ENCODE results near the gene TMEM91. TPM values are rescaled to one million over a fixed set of nuclear protein-coding genes. Genes with fewer than 3 reads are reported as not detected.
A peak's percentile ranks its signal among the peaks of the same experiment; 100 is the strongest.
"Not testable (repeated sequence)": the region's sequence is repeated elsewhere in the genome, so short reads cannot be mapped to it uniquely, and the experiment has no call there.

Gene TMEM91
- total RNA-seq, 2 donors from 2014 or later: 6.9 to 35.0 TPM

DNA sequence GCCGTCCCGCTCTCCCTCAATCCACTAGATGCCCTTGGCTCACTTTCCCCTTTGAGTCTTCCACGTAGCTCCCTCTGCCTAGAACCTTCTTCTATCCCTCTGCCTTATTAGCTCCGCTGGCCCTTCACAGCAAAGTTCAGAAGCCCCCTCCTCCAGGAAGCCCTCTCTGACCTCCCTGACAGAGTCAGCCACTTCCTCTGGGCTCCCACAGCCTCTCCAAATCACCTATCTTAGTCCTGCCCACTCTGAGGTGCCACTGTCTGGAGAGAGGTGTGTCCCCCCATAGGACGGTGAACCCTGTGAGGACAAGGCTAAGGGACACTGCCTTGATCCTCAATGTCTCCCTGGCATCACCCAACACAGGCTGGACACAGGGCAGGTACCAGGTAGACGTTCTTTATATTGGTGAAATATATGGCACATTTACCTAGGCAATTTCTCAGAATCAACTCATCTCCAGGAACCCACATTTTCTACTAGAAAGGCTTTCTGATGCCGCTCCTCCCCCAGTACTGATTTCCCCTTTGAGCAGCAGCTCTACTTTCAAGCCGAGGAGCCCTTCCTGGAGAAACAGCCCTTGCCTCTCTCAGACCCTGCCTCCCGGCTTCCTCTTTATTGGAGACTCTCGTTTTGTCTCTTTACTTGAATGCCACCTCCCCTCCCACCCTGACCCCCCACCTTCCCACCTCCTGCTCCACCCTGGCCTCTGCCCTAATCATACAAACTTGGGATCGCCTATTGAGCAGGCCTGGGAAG lies 19.2 kb upstream of the TMEM91 start:
- Mint-ChIP-seq H3K4me3 (peak overlapping the region; percentile 86), H3K27me3 (no peaks in the 10 kb centered on the region), H3K4me1 (peaks cover 50% of the 10 kb centered on the region), H3K36me3 (ENCODE audit: low read depth) (peaks cover 2% of the 10 kb centered on the region), H3K27ac (peak overlapping the region; percentile 95)
- no peaks in the 10 kb centered on the region for H3K9me3 ChIP-seq (ENCODE audit: control insufficient read depth, low read length, poor library complexity, severe bottlenecking)
- no peak for ATAC-seq
- DNase-seq: no peak

DNA sequence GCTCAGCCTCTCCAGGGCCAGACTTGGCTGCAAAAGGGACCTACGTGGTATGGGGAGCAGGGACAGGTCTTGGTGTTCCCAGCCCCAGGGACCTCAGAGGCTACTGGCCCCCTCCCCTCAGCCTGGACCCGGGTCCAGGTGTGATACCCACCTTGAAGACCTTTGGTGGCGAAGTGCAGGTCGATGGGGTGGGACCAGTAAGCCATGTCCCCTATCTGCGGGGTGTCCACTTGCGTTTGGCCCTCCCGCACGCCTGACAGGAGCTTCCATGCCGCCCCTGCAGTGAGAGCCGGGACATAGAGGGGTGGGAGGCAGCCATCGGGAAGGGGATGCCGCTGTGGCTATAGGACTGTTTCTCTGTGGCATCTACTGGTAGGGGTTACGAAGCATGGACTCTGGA lies 18.6 kb upstream of the TMEM91 start:
- Mint-ChIP-seq H3K27me3 (no peaks in the 10 kb centered on the region), H3K4me1 (peaks cover 53% of the 10 kb centered on the region), H3K36me3 (ENCODE audit: low read depth) (no peaks in the 10 kb centered on the region), H3K4me3 (peak overlapping the region; percentile 86), H3K27ac (peak overlapping the region; percentile 95)
- no peaks in the 10 kb centered on the region for H3K9me3 ChIP-seq (ENCODE audit: control insufficient read depth, low read length, poor library complexity, severe bottlenecking)
- ATAC-seq (no peak), DNase-seq (no peak)

DNA sequence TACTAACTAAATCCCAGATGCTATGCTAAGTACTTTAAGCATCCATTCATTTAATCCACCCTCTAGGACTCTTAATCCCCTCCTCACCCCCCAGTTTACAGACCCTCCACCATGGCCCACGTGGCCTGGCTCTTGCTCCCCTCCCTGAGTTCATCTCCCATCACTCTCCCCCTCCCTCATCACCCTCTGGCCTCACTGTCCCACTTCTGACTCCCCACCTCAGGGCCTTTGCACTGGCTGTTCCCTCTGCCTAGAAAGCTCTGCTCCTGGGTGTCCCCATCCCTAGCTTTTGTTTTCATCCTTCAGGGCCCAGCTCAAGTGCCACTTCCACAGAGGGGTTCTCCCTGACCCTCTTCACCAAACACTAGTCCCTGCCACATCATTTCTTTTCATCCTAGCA lies 16.6 kb upstream of the TMEM91 start:
- Mint-ChIP-seq H3K27ac (peak overlapping the region; percentile 95), H3K36me3 (ENCODE audit: low read depth) (no peaks in the 10 kb centered on the region), H3K4me3 (peak overlapping the region; percentile 81), H3K27me3 (no peaks in the 10 kb centered on the region), H3K4me1 (peaks cover 55% of the 10 kb centered on the region)
- H3K9me3 ChIP-seq (ENCODE audit: control insufficient read depth, low read length, poor library complexity, severe bottlenecking): no peaks in the 10 kb centered on the region
- no peak for ATAC-seq
- no peak for DNase-seq

DNA sequence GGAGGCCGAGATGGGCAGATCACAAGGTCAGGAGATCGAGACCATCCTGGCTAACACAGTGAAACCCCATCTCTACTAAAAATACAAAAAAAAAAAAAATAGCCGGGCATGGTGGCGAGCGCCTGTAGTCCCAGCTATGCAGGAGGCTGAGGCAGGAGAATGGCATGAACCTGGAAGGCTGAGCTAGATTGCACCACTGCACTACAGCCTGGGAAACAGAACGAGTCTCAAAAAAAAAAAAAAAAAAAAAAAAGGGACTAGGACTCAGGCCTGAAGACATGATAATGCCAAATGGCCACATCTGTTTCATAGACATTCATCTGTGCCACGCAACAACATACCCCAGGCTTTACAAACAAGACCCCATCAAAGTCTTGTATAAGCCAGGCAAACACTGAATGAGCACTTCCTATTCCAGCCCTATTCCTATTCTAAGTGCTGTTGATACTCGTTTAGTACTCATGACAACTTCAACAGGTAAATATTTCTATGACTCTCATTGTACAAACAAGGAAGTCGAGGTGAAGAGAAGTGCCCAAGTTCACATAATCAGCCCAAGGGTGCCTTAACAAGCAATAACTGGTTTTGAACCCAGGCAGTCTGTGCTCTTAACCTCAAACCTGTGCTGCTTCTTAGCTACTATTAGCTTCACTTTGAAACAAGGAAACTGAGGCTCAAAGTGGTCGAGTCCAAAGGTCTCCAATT lies 14.0 kb upstream of the TMEM91 start:
- H3K27ac Mint-ChIP-seq: peak overlapping the region; percentile 96
- H3K27me3 Mint-ChIP-seq: no peaks in the 10 kb centered on the region
- H3K9me3 ChIP-seq (ENCODE audit: control insufficient read depth, low read length, poor library complexity, severe bottlenecking): no peaks in the 10 kb centered on the region
- H3K4me1 Mint-ChIP-seq: peaks cover 35% of the 10 kb centered on the region
- peak overlapping the region; percentile 89 for H3K4me3 Mint-ChIP-seq
- peaks cover 2% of the 10 kb centered on the region for H3K36me3 Mint-ChIP-seq (ENCODE audit: low read depth)
- DNase-seq: no peak
- no peak for ATAC-seq

DNA sequence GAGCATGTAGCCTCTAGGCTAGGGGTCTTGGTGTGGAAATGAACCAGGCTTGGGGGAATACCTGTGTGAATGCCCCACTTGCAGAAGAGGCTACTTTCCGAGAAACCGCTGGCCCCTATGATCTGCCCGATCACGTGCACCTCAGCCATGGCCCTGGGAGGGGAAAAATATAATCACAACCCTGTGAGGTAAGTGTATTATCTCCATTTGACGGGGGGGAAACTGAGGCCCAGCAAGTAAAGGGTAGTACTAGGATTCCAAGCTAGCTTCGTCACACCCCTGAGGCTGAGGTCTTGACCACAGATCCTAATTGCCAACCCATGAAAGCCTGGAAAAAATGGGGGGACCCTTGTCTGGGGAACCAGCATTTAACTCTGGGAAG lies 13.0 kb upstream of the TMEM91 start:
- peaks cover 2% of the 10 kb centered on the region for H3K36me3 Mint-ChIP-seq (ENCODE audit: low read depth)
- H3K4me1 Mint-ChIP-seq: peaks cover 27% of the 10 kb centered on the region
- ATAC-seq (no peak), DNase-seq (no peak)
- H3K27ac Mint-ChIP-seq: peak overlapping the region; percentile 96
- H3K9me3 ChIP-seq (ENCODE audit: control insufficient read depth, low read length, poor library complexity, severe bottlenecking): no peaks in the 10 kb centered on the region
- H3K27me3 Mint-ChIP-seq: no peaks in the 10 kb centered on the region
- peak overlapping the region; percentile 89 for H3K4me3 Mint-ChIP-seq

DNA sequence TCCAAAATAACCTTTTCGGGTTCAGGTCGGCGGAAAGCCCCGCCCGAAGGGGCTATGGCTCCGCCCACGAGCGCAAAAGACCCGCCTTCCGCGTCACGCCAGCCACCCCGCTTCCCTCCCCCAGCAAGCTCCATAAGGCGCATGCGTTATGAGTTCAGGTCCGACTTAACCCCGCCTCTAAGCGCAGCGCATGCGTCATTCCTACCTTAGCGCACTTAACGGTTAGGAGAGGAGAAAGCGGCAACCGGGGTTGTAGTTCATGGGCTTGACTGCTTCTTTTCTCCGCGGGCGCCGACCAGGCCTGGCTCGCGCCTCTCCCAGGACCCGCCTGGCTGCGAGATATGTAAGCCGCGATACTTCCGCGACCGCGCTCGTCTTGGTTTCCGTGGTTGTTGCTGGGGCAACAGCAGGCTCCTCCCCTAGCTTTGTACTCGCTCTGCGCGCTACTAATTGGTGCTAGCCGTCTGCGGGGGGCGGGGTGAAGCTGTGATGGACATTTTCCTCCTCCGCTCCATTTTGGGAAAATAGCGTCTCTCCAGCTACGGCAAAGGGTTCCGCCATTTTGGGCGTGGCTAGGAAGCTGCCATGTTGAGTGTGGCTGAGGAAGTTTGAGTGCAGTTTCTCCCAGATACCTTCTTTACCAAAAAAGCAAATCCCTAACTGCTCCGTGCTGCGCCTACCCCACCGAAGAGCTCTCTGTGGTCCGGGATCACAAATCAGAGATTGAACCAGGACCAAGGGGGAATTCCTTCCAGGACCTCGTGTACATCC lies 12.4 kb upstream of the TMEM91 start, which contains the start of gene B9D2:
Gene B9D2 (minus strand): TSS at position 397 of the 771 bp plus-strand sequence. CDS start 630 bp downstream, outside the sequence.
- H3K27ac Mint-ChIP-seq: peak within 1 kb of the TSS; percentile 96
- DNase-seq: peak; percentile 92 to 96 (median 93)
- peaks cover 2% of the 10 kb centered on the region for H3K36me3 Mint-ChIP-seq (ENCODE audit: low read depth)
- H3K4me3 Mint-ChIP-seq: peak within 1 kb of the TSS; percentile 89
- H3K4me1 Mint-ChIP-seq: peaks cover 25% of the 10 kb centered on the region
- no peaks in the 10 kb centered on the region for H3K9me3 ChIP-seq (ENCODE audit: control insufficient read depth, low read length, poor library complexity, severe bottlenecking)
- H3K27me3 Mint-ChIP-seq: no peaks in the 10 kb centered on the region
- ATAC-seq: peak; percentile 94

DNA sequence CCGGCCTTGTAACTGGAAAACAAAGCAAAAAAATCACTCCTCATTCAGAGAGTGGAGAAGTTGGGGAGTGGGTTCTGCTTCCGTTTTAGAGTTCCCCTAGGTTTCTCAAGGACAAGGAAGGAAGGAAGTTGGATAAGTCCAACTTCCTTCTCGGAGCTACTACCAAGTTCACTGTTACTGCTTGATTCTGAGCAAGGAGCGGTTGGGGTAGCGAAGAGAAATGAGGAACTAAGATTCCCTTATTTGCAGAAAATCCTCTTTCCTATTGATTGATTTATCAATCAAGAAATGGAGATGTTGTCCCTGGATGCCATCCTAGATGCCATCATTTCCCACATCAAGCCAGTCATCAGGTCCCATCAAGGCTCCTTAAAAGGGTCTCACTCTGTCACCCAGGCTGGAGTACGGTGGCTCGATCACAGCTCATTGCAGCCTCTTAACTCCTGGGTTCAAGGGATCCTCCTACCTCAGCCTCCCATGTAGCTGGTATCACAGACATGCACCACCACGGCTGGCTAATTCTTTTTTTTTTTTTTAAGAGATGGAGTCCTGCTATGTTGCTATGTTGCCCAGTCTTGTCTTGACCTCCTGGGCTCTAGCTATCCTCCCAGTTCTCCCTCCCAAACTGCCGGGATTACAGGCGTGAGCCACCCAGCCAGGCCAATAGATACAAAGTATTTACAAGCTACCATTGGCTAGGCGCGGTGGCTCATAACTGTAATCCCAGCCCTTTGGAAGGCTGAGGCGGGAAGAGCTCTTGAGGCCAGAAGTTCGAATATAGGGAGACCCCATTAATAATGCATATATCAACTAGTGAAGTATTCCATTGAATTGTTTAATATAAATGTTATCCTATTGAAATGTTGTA lies 11.6 kb upstream of the TMEM91 start:
- ATAC-seq: no peak
- H3K4me1 Mint-ChIP-seq: peaks cover 24% of the 10 kb centered on the region
- no peak for DNase-seq
- no peaks in the 10 kb centered on the region for H3K9me3 ChIP-seq (ENCODE audit: control insufficient read depth, low read length, poor library complexity, severe bottlenecking)
- H3K4me3 Mint-ChIP-seq: peak overlapping the region; percentile 89
- H3K27me3 Mint-ChIP-seq: no peaks in the 10 kb centered on the region
- H3K27ac Mint-ChIP-seq: peak overlapping the region; percentile 96
- H3K36me3 Mint-ChIP-seq (ENCODE audit: low read depth): peaks cover 2% of the 10 kb centered on the region

DNA sequence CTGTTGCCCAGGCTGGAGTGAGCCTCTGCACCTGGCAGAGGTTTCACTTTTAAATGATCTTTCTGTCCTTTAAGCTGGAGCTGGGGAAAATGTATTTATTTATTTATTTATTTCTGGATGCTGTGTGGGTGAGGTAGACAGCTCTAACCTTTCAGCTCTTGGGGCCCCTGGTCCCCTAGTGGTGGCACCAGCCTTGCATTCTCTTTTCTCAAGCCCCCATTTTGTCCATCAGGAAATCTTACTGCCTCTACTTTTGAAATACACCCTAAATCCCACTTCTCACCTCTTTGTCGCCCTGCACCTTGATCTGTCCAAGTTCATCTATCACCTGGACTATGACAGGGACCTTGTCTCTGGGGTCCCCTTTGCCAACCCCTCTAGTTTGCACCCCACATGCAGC lies 10.2 kb upstream of the TMEM91 start:
- Mint-ChIP-seq H3K36me3 (ENCODE audit: low read depth) (peaks cover 2% of the 10 kb centered on the region), H3K27me3 (no peaks in the 10 kb centered on the region), H3K4me3 (no peak overlapping the region), H3K4me1 (peaks cover 18% of the 10 kb centered on the region), H3K27ac (no peak overlapping the region)
- no peaks in the 10 kb centered on the region for H3K9me3 ChIP-seq (ENCODE audit: control insufficient read depth, low read length, poor library complexity, severe bottlenecking)
- ATAC-seq (no peak), DNase-seq (no peak)

DNA sequence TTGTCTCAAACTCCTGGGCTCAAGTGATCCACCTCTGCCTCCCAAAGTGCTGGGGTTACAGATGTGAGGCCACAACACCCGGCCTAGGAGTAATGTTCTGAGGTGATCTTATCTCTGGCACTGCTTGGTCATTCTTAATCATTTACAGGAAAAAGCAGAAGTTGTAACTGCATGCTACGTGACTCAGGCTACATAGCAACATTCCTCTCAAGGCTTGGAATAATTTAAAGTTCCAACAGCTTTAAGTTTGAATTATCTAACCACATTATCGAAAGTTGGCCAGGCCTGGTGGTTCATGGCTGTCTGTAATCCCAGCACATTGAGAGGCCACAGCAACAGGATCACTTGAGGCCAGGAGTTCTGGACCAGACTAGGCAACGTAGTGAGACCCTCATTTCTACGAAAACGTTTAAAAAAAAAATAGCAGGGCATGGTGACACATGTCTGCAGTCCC lies 8.5 kb upstream of the TMEM91 start:
- no peaks in the 10 kb centered on the region for H3K27me3 Mint-ChIP-seq
- H3K27ac Mint-ChIP-seq: no peak overlapping the region

DNA sequence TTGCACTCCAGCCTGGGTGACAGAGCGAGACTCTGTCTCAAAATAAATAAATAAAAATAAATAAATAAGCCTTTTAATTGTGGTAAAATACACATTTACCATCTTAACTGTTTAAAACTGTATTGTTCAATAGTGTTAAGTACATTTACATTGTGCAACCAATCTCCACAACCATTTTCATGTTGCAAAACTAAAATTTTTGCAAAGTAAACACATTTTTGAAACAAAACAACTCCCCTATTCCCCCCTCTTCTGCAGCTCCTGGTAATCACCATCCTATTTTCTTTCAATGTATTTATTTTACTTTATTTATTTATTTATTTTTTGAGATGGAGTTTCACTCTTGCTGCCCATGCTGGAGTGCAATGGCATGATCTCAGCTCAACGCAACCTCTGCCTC lies 6.6 kb upstream of the TMEM91 start:
- no peak overlapping the region for H3K4me3 Mint-ChIP-seq
- DNase-seq: no peak
- no peak for ATAC-seq

More for the DNA sequence above, 8.5 kb upstream of the TMEM91 start:
- no peaks in the 10 kb centered on the region for H3K9me3 ChIP-seq (ENCODE audit: control insufficient read depth, low read length, poor library complexity, severe bottlenecking)
- no peak for DNase-seq
- Mint-ChIP-seq H3K4me3 (no peak overlapping the region), H3K36me3 (ENCODE audit: low read depth) (peaks cover 4% of the 10 kb centered on the region), H3K4me1 (peaks cover 15% of the 10 kb centered on the region)
- ATAC-seq: no peak

DNA sequence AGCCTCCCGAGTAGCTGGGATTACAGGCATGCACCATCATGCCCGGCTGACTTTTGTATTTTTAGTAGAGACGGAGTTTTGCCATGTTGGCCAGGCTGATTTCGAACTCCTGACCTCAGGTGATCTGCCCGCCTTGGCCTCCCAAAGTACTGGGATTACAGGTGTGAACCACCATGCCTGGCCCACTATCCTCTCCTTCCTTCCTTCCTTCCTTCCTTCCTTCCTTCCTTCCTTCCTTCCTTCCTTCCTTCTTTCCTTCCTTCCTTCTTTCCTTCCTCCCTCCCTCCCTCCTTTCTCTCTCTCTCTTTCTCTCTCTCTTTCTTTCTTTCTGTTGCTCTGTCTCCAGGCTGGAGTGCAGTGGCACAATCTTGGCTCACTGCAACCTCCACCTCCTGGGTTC lies 5.2 kb upstream of the TMEM91 start:
- DNase-seq; H3K27ac Mint-ChIP-seq; H3K9me3 ChIP-seq (ENCODE audit: control insufficient read depth, low read length, poor library complexity, severe bottlenecking); H3K27me3 Mint-ChIP-seq; H3K36me3 Mint-ChIP-seq (ENCODE audit: low read depth); H3K4me1 Mint-ChIP-seq; ATAC-seq; H3K4me3 Mint-ChIP-seq: not testable (repeated sequence)

More for the DNA sequence above, 6.6 kb upstream of the TMEM91 start:
- H3K27me3 Mint-ChIP-seq: no peaks in the 10 kb centered on the region
- peaks cover 6% of the 10 kb centered on the region for H3K4me1 Mint-ChIP-seq
- H3K27ac Mint-ChIP-seq: no peak overlapping the region
- no peaks in the 10 kb centered on the region for H3K9me3 ChIP-seq (ENCODE audit: control insufficient read depth, low read length, poor library complexity, severe bottlenecking)
- peaks cover 4% of the 10 kb centered on the region for H3K36me3 Mint-ChIP-seq (ENCODE audit: low read depth)

DNA sequence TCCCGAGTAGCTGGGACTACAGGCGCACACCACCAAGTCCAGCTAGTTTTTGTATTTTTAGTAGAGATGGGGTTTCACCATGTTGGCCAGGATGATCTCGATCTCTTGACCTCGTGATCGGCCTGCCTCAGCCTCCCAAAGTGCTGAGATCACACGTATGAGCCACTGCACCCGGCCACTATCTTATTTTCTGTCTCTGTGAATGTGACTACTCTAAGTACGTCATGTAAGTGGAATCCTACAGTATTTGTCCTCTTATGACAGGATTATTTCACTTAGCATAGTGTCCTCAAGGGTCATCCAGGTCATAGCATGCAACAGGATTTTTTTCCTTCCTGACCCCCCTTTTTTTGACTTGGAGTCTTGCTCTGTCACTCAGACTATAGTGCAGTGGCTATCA lies 4.8 kb upstream of the TMEM91 start:
- DNase-seq: no peak
- Mint-ChIP-seq H3K27ac (no peak overlapping the region), H3K4me3 (no peak overlapping the region)

More for the DNA sequence above, 4.8 kb upstream of the TMEM91 start:
- Mint-ChIP-seq H3K27me3 (no peaks in the 10 kb centered on the region), H3K36me3 (ENCODE audit: low read depth) (peaks cover 2% of the 10 kb centered on the region), H3K4me1 (peaks cover 7% of the 10 kb centered on the region)
- no peak for ATAC-seq
- H3K9me3 ChIP-seq (ENCODE audit: control insufficient read depth, low read length, poor library complexity, severe bottlenecking): no peaks in the 10 kb centered on the region

Data from T-helper 17 cell (primary cell).